ENCODE results near the gene EPS8.

The EPS8 gene

GRCh38 chr12:15698377-15698871 lies 90.8 kb downstream of the EPS8 start:
- DNase-seq (ENCODE audit: extremely low read depth in 1 of 2, low read depth in 1 of 2): no peak

GRCh38 chr12:15697201-15697600 lies 92.0 kb downstream of the EPS8 start:
- DNase-seq (ENCODE audit: extremely low read depth in 1 of 2, low read depth in 1 of 2): no peak

GRCh38 chr12:15693228-15693911 lies 95.8 kb downstream of the EPS8 start:
- DNase-seq (ENCODE audit: extremely low read depth in 1 of 2, low read depth in 1 of 2): no peak

GRCh38 chr12:15691388-15691787 lies 97.8 kb downstream of the EPS8 start:
- DNase-seq (ENCODE audit: extremely low read depth in 1 of 2, low read depth in 1 of 2): no peak

GRCh38 chr12:15690320-15690719 lies 98.9 kb downstream of the EPS8 start:
- DNase-seq (ENCODE audit: extremely low read depth in 1 of 2, low read depth in 1 of 2): no peak

- DNase-seq (ENCODE audit: extremely low read depth in 1 of 2, low read depth in 1 of 2): no peak
These were observed 99.4 kb downstream of the EPS8 start for GRCh38 chr12:15689751-15690191.

- DNase-seq (ENCODE audit: extremely low read depth in 1 of 2, low read depth in 1 of 2): no peak
These were observed 100.2 kb downstream of the EPS8 start for GRCh38 chr12:15688838-15689625.

- no peak for DNase-seq (ENCODE audit: extremely low read depth in 1 of 2, low read depth in 1 of 2)
These were observed 100.9 kb downstream of the EPS8 start for GRCh38 chr12:15688202-15688736.

- no peak for DNase-seq (ENCODE audit: extremely low read depth in 1 of 2, low read depth in 1 of 2)
These were observed 101.6 kb downstream of the EPS8 start for GRCh38 chr12:15687583-15687982.

GRCh38 chr12:15684896-15685658 lies 104.1 kb downstream of the EPS8 start:
- no peak for DNase-seq (ENCODE audit: extremely low read depth in 1 of 2, low read depth in 1 of 2)

GRCh38 chr12:15682826-15683225 lies 106.4 kb downstream of the EPS8 start:
- DNase-seq (ENCODE audit: extremely low read depth in 1 of 2, low read depth in 1 of 2): no peak

- DNase-seq (ENCODE audit: extremely low read depth in 1 of 2, low read depth in 1 of 2): no peak
These were observed 110.0 kb downstream of the EPS8 start for GRCh38 chr12:15679151-15679550.

- DNase-seq (ENCODE audit: extremely low read depth in 1 of 2, low read depth in 1 of 2): no peak
These were observed 111.4 kb downstream of the EPS8 start for GRCh38 chr12:15677726-15678201.

GRCh38 chr12:15677228-15677627 lies 112.0 kb downstream of the EPS8 start:
- no peak for DNase-seq (ENCODE audit: extremely low read depth in 1 of 2, low read depth in 1 of 2)

GRCh38 chr12:15672671-15673270 lies 116.4 kb downstream of the EPS8 start:
- DNase-seq (ENCODE audit: extremely low read depth in 1 of 2, low read depth in 1 of 2): no peak

GRCh38 chr12:15670756-15671155 lies 118.4 kb downstream of the EPS8 start:
- DNase-seq (ENCODE audit: extremely low read depth in 1 of 2, low read depth in 1 of 2): no peak

- no peak for DNase-seq (ENCODE audit: extremely low read depth in 1 of 2, low read depth in 1 of 2)
These were observed 119.8 kb downstream of the EPS8 start for GRCh38 chr12:15669256-15669948.

- no peak for DNase-seq (ENCODE audit: extremely low read depth in 1 of 2, low read depth in 1 of 2)
These were observed 124.7 kb downstream of the EPS8 start for GRCh38 chr12:15664491-15664890.

- DNase-seq (ENCODE audit: extremely low read depth in 1 of 2, low read depth in 1 of 2): no peak
These were observed 126.1 kb downstream of the EPS8 start for GRCh38 chr12:15662983-15663659.
